CD4-positive, alpha-beta T cell treated with Interleukin-21 for 1 hour (primary cell): ENCODE measurements around the gene ADCY2.
A peak's percentile ranks its signal among the peaks of the same experiment; 100 is the strongest.

Source experiments
- DNase-seq: peaks from one replicate; pipeline ENCODE4 v3.0.0-alpha.2; 2020

ADCY2 gene

GRCh38 chr5:7753596-7753995, 357.7 kb downstream of the ADCY2 start:
- no peak for DNase-seq

DNA sequence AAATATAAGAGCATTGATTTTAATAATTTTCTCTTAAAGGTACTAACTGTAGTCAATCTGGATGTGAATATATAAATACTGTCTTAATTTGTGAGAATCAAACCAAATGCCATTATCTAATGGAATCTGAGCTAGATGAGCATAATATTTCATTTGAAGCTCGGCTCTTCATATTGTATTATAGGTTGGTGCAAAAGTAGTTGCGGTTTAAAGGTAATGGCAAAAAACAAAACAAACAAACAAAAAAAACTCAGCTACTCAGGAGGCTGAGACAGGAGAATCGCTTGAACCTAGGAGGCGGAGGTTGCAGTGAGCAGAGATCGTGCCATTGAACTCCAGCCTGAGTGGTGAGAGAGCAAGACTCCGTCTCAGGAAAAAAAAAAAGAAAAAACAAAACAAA, 358.6 kb downstream of the ADCY2 start:
- DNase-seq, result no peak

GRCh38 chr5:7754997-7755596, 359.2 kb downstream of the ADCY2 start:
- DNase-seq, result no peak

GRCh38 chr5:7755958-7756357, 360.0 kb downstream of the ADCY2 start:
- DNase-seq, result no peak

- DNase-seq, result no peak
Observed at GRCh38 chr5:7756453-7756852, 360.5 kb downstream of the ADCY2 start.

DNA sequence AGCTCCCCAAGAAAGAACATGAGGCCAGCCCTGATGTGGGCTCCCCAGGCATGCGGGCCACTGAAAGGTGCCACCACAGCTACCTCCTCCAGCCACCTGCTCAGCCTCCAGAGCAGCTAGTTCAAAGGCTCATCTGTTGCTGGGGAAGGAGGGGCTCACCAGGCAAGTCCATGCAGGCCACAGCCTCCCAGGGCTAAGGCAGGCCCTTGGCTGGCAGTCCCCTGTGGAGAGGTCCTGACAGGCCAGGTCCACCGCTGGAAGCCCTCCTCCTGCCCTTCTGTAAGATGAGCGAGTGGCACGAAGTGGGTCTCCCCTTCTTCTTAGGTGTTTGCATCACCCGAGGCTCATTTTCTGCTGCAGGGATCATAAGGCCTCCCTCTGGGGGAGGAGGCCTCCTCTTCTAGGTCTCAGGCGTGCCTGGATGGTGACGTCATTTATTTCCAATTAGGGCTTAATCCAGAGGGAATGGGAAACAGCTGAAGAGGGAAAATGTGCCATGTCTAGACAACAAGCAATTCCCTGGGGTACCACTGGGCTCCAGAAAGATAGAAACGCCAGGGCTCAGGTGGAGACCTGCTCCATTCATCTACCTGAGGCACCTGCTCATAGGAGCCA, 363.4 kb downstream of the ADCY2 start:
- DNase-seq, result no peak

GRCh38 chr5:7759951-7760580, 364.1 kb downstream of the ADCY2 start:
- no peak for DNase-seq

- no peak for DNase-seq
Observed at GRCh38 chr5:7762267-7762666, 366.3 kb downstream of the ADCY2 start.

- DNase-seq, result no peak
Observed at GRCh38 chr5:7763621-7764072, 367.7 kb downstream of the ADCY2 start.

- DNase-seq, result no peak
Observed at GRCh38 chr5:7764452-7764851, 368.5 kb downstream of the ADCY2 start.

- DNase-seq, result no peak
Observed at GRCh38 chr5:7770436-7770835, 374.5 kb downstream of the ADCY2 start.

DNA sequence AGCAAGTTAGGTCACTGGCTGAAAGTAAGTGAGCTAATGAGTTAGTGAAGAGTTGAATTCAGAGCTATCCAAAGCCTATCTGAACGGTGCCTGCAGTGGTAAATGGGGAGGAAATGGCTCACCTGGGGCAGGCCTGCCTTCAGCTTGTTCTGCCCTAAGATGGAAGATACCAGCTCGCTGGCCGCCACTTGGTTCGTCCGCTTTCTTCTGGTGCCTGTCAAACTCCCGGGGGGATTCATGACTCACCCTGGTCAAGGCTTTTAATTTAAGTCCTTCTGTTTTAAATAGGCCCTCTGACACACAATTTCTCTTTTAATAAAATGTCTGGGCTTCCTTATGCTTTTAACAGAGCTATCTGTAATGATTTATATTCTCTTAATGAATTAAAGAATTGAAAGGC, 376.2 kb downstream of the ADCY2 start:
- no peak for DNase-seq

DNA sequence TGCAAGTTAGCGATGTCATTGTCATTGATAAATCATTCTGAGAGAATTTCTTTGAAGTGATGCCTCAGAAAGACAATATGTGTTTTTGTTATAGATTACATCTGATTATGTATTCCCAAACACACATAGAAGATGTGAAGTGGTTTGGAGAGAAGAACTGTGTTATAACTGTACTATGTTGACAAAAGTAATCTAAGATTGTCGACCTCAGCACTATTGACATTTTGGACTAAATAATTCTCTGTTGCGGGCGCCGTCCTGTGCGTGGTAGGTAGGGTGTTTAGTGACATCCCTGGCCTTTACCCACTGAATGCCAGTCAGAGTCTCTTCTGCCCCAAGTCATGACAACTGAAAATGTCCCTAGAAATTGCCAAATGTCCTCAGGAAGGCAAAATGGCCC, 377.2 kb downstream of the ADCY2 start:
- no peak for DNase-seq

DNA sequence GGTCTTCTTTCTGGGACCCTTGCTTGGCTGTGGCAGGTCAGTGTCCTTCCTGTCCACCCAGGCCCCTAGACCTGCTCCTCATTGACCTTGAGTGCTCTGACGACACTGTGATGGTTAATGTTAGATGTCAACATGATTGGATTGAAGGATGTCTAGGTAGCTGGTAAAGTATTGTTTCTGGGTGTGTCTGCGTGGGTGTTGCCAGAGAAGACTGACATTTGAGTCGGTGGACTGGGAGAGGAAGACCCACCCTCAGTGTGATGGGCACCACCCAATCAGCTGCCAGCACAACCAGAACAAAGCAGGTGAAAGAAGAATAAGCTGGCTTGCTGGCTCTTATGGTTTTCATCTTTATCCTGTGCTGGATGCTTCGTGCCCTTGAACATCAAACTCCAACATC, 380.5 kb downstream of the ADCY2 start:
- DNase-seq, result no peak

DNA sequence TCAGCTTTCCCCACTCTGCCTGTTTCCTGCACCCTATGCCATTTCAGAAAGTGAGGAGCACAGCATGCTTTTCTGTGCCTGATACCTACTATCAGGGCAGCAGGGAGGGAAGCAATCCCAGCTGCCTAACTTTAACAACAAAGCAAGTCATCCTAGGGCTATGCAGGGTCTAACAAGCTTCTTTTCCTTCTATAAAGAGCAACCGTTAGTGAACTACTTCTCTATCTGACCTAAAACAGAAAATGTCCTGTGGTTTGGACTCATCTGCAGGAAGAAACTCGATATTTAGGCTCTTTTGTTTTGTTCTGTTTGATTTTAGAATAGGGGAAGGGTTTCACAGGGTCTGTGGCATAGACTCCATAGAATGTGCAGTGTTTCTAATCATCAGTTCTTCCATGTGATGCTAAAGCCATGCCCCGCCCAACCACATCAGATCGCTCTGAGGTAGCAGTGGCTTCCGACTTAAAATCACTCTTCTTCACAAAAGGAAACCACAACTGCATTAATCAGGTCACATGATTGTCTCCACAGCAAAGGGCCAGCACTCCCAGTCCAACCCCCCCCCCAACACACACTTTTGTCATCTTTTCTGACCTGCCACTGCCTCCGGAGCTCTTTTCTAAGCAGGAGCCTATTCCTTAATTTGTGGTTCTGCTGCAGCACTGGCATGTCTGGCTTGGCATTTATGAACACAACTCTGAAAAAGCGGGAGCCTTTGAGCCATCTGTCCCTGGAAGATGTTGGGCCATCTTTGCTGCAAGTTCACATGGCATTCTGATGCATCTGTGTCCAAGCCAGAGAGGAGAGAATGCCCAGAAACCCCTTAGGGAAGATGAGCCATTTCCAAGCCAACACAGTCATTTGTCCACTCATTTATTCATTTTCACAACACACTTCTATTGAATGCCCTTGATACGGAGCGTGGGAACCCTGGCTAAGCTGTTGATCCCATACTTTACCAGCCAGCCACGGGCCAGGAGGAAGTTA, 383.4 kb downstream of the ADCY2 start:
- peak; percentile 27 for DNase-seq

DNA sequence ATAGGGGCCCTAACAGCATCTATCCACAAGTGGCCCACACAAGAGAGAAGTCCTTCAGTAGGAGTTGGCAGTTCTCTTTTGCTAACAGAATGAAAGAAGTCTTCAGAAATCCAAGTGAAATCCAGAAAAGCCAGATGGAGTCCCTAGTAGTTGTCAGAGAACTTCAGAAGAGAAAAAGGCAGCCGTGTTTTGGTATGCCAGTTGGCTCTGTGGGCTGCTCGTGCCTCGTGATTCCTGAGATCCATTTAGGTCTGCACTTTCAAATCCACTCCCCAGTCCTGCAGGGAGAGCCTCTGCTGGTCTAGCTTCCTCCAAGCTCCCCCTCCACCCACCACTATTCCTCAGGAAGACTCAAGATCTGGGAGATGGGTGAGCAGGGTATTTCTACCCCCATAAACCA, 386.0 kb downstream of the ADCY2 start:
- no peak for DNase-seq

DNA sequence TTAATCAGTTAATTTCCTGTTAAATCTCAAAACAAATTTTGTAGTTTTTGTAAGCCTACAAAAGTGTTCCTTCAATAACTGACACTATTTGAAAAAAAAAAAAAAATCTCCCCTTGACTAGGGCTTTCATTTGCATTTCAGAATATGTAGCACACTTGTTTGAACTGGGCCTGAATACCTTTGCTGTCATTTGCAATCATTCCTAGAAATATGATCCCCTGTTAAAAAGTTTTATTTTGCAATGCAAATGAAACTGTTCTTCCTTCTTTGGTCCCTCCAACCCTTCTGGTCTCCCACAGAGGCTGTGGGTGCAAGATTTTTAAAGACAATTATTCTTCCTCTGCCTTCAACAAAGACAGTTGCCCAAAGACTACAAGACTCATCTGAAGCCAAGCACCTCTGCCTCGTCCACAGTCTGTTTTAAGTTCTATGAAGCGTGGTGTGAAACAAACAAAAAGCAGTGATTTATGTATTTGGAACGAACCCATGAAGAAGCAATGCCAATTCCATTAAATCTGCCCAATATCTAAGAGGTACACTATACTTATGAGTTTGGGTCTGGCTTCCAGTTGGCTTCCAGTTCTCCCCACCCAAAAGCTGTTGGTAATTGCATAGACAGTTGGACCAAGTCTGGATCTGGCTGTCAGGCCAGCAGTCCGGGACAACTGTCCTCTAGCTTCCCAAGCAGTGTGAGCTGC, 388.9 kb downstream of the ADCY2 start:
- DNase-seq, result no peak

DNA sequence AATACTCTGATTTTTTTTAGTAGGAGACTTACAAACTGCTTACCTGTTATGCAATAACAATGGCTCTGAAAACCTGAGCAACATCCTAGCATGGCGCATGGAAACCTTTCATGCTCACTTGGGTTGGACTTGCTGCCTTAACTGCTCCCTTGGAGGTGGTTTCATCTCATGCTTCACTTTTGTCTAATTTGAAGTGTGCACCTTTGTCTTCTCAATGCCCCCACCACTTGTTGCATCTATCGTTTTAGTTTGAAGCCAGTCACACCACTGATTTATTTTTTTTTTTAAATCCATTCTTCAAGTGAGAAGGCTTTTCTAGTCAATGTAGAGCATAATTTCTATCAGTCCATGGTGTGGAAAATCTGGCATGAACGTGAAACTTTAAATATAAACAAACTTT, 391.8 kb downstream of the ADCY2 start:
- no peak for DNase-seq

GRCh38 chr5:7789567-7789966, 393.6 kb downstream of the ADCY2 start:
- DNase-seq, result no peak

DNA sequence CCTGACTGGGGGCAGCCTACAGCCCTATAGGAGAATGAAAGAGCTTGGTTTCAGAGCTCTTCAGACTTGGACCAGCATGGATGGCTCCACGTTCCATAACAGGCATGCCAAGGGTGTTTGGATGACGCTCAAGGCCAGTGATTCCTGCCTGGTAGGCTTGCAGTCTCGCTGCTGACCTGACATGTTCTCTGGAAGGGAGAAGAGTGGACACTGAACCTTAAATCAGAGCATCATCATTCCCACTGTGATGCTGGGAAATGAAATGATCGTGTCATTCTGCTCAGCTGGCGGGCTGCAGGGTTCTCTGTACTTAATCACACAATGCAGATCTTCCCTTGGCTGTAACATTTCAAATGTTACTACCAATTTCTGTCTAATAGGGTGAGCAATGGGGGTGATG, 398.0 kb downstream of the ADCY2 start:
- no peak for DNase-seq

DNA sequence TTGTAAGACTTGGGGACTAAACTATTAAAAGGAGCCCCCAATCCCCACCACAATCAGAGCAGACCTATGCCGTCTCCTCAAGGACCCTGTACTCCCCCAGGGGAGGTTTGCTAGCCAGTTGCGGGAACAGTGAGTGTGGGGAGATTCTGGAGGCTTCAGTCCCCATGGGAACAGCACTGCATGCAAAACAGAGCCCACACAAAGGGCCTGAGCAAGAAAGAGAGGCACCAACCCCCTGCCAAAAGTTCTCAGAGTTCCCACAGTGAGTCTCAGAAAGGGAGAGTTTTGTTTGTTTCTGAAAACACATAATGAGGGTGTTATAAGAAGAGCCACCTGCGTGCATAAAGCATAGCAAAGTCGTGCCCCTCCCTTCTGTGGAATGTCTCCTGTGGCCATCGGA, 398.4 kb downstream of the ADCY2 start:
- DNase-seq, result no peak

DNA sequence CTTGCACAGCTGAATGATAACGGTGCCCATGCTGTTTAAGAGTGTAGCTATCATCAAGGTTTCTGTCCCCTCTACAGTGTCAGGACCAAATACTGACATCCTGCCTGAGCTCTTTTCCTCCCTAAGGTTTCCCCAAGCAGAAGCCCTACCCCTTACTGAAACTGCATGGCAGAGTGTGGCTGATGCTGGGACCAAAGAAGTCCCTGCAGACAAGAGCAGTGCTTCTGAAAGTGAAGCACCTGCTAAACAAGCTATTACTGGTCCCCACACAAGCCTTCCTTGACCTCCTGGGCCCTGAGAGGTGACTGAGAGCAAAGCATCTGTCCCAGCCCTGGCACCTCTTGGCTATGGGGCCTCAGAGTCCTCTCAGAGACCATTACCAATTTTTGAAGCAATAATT, 398.9 kb downstream of the ADCY2 start:
- DNase-seq, result no peak

DNA sequence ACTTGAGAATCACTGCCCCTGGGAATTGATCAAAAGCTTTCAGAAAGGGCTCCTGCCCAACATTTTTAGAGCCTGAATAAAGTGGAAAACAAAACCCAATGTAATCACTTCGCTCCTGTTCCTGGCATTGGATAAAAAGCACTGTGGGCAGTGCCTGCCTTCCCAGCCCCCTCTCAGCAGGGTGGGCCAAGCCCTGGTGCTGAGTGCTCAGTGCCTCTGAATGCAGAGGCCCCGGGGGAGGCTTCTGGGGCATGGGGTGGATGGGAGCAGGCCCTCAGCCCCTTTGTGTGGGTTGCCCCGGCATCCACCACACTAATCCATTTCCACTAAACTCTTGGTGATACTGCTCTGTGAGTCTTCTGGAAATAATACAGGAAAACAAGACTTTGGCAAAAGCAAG, 399.4 kb downstream of the ADCY2 start:
- no peak for DNase-seq
